GM12878 (cell line): ENCODE results near the gene PRSS2. TPM values are rescaled to one million over a fixed set of nuclear protein-coding genes. Genes with fewer than 3 reads are reported as not detected.

Source experiments
- ATAC-seq: fragments of 200-7000 bp; cut with Tn5 transposase; 3 replicates; pipeline ENCODE4 v1.9.1; 2020; ENCODE audit warnings: mild to moderate bottlenecking, moderate library complexity
- BruUV-seq: library from RNA; stranded (reverse); fragments of 400-500 nt; replicated peaks from 2 replicates; lab custom pipeline; 2021; lab: Mats Ljungman, UMichigan
- CTCF ChIA-PET: fragments of 300-600 bp; sonication (Branson Sonifier 250); formaldehyde crosslinking; extraction: SDS; loops from one replicate; lab custom pipeline; 2021; ENCODE audit warnings: inconsistent platforms; lab: Yijun Ruan, JAX
- POLR2A ChIA-PET: fragments of 350-600 bp; formaldehyde crosslinking; extraction: SDS; loops from one replicate; lab custom pipeline; 2021; ENCODE audit warnings: inconsistent platforms; lab: Charles Lee
- RAD21 ChIA-PET: fragments of 300-600 bp; sonication (Branson Sonifier 250); formaldehyde crosslinking; loops from one replicate; lab custom pipeline; 2023; ENCODE audit warnings: antibody characterized with exemption; ENCODE audit not compliant: unreplicated experiment; lab: Charles Lee
- SMC1A ChIA-PET: fragments of 300-600 bp; sonication (Branson Sonifier 250); formaldehyde crosslinking; loops from one replicate; lab custom pipeline; 2023; ENCODE audit not compliant: unreplicated experiment, uncharacterized antibody; lab: Charles Lee
- DNase-seq: peaks from one replicate; pipeline ENCODE4 v3.0.0-alpha.2; 2011; ENCODE audit warnings: low read depth, low spot score
- FAIRE-seq: peaks from 3 replicates; lab custom pipeline; 2011; peaks lifted over from hg19 to GRCh38; lab: Jason Lieb, UNC
- H2AFZ ChIP-seq: 2 replicates; pipeline ENCODE4 v1.6.0; 2011; ENCODE audit warnings: low read depth, low read length, control low read depth; ENCODE audit not compliant: control insufficient read depth
- H3K27ac ChIP-seq: 2 replicates; pipeline ENCODE4 v1.5.1; 2011; ENCODE audit warnings: control low read depth; ENCODE audit not compliant: control insufficient read depth, insufficient read depth
- H3K27me3 ChIP-seq, 2 experiments: replicated peaks in 1 of 2; 2 replicates each; pipeline versions ENCODE4 v1.6.0 to v1.6.1; 2011; ENCODE audit warnings: low read length in 1 of 2; ENCODE audit not compliant: control insufficient read depth in 2 of 2, insufficient read depth in 2 of 2
- H3K36me3 ChIP-seq, 2 experiments: 2 replicates each; pipeline ENCODE4 v1.5.1; 2011; ENCODE audit warnings: low read length in 1 of 2; ENCODE audit not compliant: control insufficient read depth in 2 of 2, insufficient read depth in 2 of 2
- H3K4me1 ChIP-seq: 2 replicates; pipeline ENCODE4 v1.6.1; 2011; ENCODE audit warnings: mild to moderate bottlenecking, low read length, moderate library complexity, mixed read lengths; ENCODE audit not compliant: control insufficient read depth, insufficient read depth
- H3K4me2 ChIP-seq: 2 replicates; pipeline ENCODE4 v1.6.0; 2011; ENCODE audit warnings: control low read depth; ENCODE audit not compliant: control insufficient read depth, insufficient read depth
- H3K4me3 ChIP-seq: fragments of 200-600 bp; sonication (generic); 2 replicates; pipeline ENCODE4 v1.5.1; 2016
- H3K79me2 ChIP-seq: 2 replicates; pipeline ENCODE4 v1.6.0; 2011; ENCODE audit warnings: low read length; ENCODE audit not compliant: control insufficient read depth, insufficient read depth
- H3K9ac ChIP-seq: 2 replicates; pipeline ENCODE4 v1.8.0; 2011; ENCODE audit warnings: low read length, control low read depth, mixed read lengths; ENCODE audit not compliant: control insufficient read depth, insufficient read depth
- H3K9me3 ChIP-seq: replicated peaks from 3 replicates; pipeline ENCODE4 v1.5.1; 2011; ENCODE audit warnings: mild to moderate bottlenecking, low read length; ENCODE audit not compliant: control insufficient read depth, insufficient read depth
- H4K20me1 ChIP-seq: 2 replicates; pipeline ENCODE4 v1.6.0; 2011; ENCODE audit not compliant: control insufficient read depth, insufficient read depth
- ATF7 ChIP-seq: fragments of 450-650 bp; IDR thresholded peaks from 2 replicates; pipeline ENCODE4 v1.6.1; 2016; ENCODE audit warnings: low read depth, mild to moderate bottlenecking
- BACH1 ChIP-seq: fragments of 450-650 bp; IDR thresholded peaks from 2 replicates; pipeline ENCODE4 v1.6.1; 2017; ENCODE audit warnings: mild to moderate bottlenecking, borderline replicate concordance
- BCL11A ChIP-seq: IDR thresholded peaks from 2 replicates; pipeline ENCODE4 v1.6.1; 2011; ENCODE audit warnings: low read depth, low read length
- CREB1 ChIP-seq: IDR thresholded peaks from 2 replicates; pipeline ENCODE4 v1.6.1; 2012; ENCODE audit warnings: low read depth, mild to moderate bottlenecking, inconsistent platforms
- HDAC2 ChIP-seq: fragments of 200-600 bp; sonication (generic); IDR thresholded peaks from 2 replicates; pipeline ENCODE4 v1.6.1; 2017
- HDGF ChIP-seq: fragments of 450-650 bp; IDR thresholded peaks from 2 replicates; pipeline ENCODE4 v1.6.1; 2016; ENCODE audit warnings: antibody characterized with exemption
- KDM1A ChIP-seq: fragments of 200-600 bp; sonication (generic); IDR thresholded peaks from 2 replicates; pipeline ENCODE4 v1.6.1; 2016; ENCODE audit warnings: borderline replicate concordance
- MXI1 ChIP-seq: fragments of 150-350 bp; IDR thresholded peaks from 2 replicates; pipeline ENCODE4 v1.6.1; 2011; ENCODE audit warnings: low read depth, mild to moderate bottlenecking, inconsistent platforms, low read length, improper control_type of control experiment
- NFIC ChIP-seq: IDR thresholded peaks from 2 replicates; pipeline ENCODE4 v1.6.1; 2012; ENCODE audit warnings: low read depth, mild to moderate bottlenecking, inconsistent platforms, low read length, moderate library complexity
- NR2F1 ChIP-seq: fragments of 450-650 bp; conservative IDR thresholded peaks from 2 replicates; pipeline ENCODE4 v1.6.1; 2017; ENCODE audit warnings: mild to moderate bottlenecking
- PAX5 ChIP-seq: IDR thresholded peaks from 2 replicates; pipeline ENCODE4 v1.6.1; 2011; ENCODE audit warnings: low read depth, low read length, borderline replicate concordance
- RAD51 ChIP-seq: fragments of 450-650 bp; IDR thresholded peaks from 2 replicates; pipeline ENCODE4 v1.6.1; 2016; ENCODE audit warnings: moderate library complexity, mild to moderate bottlenecking, inconsistent platforms
- TAF1 ChIP-seq: IDR thresholded peaks from 2 replicates; pipeline ENCODE4 v1.6.1; 2011; ENCODE audit warnings: mild to moderate bottlenecking, low read depth, low read length, borderline replicate concordance
- WRNIP1 ChIP-seq: IDR thresholded peaks from 2 replicates; pipeline ENCODE4 v1.6.1; 2011; ENCODE audit warnings: low read depth, low read length, improper control_type of control experiment, borderline replicate concordance
- ZNF217 ChIP-seq: fragments of 450-650 bp; IDR thresholded peaks from 2 replicates; pipeline ENCODE4 v1.6.1; 2017; ENCODE audit warnings: antibody characterized with exemption, mild to moderate bottlenecking
- ZNF384 ChIP-seq: IDR thresholded peaks from 2 replicates; pipeline ENCODE4 v1.6.1; 2012; ENCODE audit warnings: low read depth, mild to moderate bottlenecking, low read length, improper control_type of control experiment, borderline replicate concordance
- WGBS: methylation state at CpG from one replicate; pipeline ENCODE4 v1.1.6; 2016; ENCODE audit warnings: low lambda C conversion rate; ENCODE audit not compliant: insufficient replicate concordance, insufficient coverage; ENCODE audit errors: missing lambda C conversion rate; 5-methylcytosine and 5-hydroxymethylcytosine counted together
- in situ Hi-C: fragments of 300-500 bp; cut with MboI; formaldehyde crosslinking; loops from 9 replicates; pipeline ENCODE4 v1.14.3; 2018; ENCODE audit warnings: mixed read lengths
- intact Hi-C: fragments of 100-400 bp; cut with micrococcal nuclease; formaldehyde crosslinking; loops from one replicate; pipeline ENCODE4 v1.14.2; 2022; ENCODE audit not compliant: unreplicated experiment
- polyA plus RNA-seq, 11 experiments: library from polyadenylated mRNA; depleted of rRNA in 4 of 11; unstranded in 6 of 11; stranded (reverse) in 5 of 11; fragments of >200 nt; fragmentation: Nextera tagmentation in 4 of 11; fragmentation: Illumina TruSeq in 1 of 11; extraction: Ambion mirVana in 4 of 11; extraction: Trizol in 1 of 11; gene quantifications; 1 replicate in 1 of 11; 2 replicates in 10 of 11; pipeline versions ENCODE4 v1.2.1 to v1.2.3, GENCODE V29; 2011 to 2016; ENCODE audit warnings: inconsistent platforms in 2 of 11, missing spikeins in 2 of 11, low read depth in 1 of 11
- total RNA-seq, 4 experiments: library from RNA; depleted of rRNA in 3 of 4; stranded (reverse); fragments of >200 nt in 3 of 4; fragmentation: Illumina TruSeq in 1 of 4; extraction: Trizol in 1 of 4; gene quantifications; 2 replicates each; pipeline versions ENCODE4 v1.2.1 to v1.2.3, GENCODE V29; 2013 to 2021
- TF ChIP-seq, protein P1 (sequence below): fragments of 450-650 bp; formaldehyde crosslinking; IDR thresholded peaks from 2 replicates; pipeline ENCODE4 v1.5.0; 2022; ENCODE audit warnings: mild to moderate bottlenecking, missing genetic modification characterization
- TF ChIP-seq, protein P2 (sequence below): IDR thresholded peaks from 2 replicates; pipeline ENCODE4 v1.6.1; 2012; ENCODE audit warnings: low read length, inconsistent platforms
- TF ChIP-seq, protein P3 (sequence below), 3 experiments: IDR thresholded peaks in 2 of 3; conservative IDR thresholded peaks in 1 of 3; 2 replicates each; pipeline ENCODE4 v1.5.1; 2011; ENCODE audit warnings: low read depth in 3 of 3, low read length in 3 of 3, mild to moderate bottlenecking in 3 of 3, control low read depth in 2 of 3, moderate library complexity in 2 of 3, inconsistent platforms in 1 of 3, mixed read lengths in 1 of 3; ENCODE audit not compliant: control insufficient read depth in 2 of 3, insufficient read depth in 1 of 3; ENCODE audit errors: extremely low read depth in 1 of 3

PRSS2 gene
- total and polyA plus RNA-seq, 10 of the 15 experiments (the other 5 are each of a cell fraction or from before 2014, with no cell fraction given): 0.21 to 28.8 (median 0.41) TPM; not detected in 7

DNA sequence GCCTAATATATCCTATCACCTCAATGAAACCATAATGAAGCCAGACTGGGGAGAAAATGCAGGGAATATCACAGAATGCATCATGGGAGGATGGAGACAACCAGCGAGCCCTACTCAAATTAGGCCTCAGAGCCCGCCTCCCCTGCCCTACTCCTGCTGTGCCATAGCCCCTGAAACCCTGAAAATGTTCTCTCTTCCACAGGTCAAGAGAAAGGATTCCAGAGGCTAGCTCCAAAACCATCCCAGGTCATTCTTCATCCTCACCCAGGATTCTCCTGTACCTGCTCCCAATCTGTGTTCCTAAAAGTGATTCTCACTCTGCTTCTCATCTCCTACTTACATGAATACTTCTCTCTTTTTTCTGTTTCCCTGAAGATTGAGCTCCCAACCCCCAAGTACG is 31.5 kb downstream of the PRSS2 start:
- Histone ChIP-seq H3K27me3 (no peaks in the 10 kb centered on the region), H2AFZ (no peak overlapping the region), H3K27ac (no peak overlapping the region), H4K20me1 (no peaks in the 10 kb centered on the region), H3K9ac (no peak overlapping the region), H3K4me1 (peaks cover 25% of the 10 kb centered on the region), H3K4me2 (no peak overlapping the region), H3K4me3 (no peak overlapping the region), H3K36me3 (peaks cover 0 to 2% of the 10 kb centered on the region in 2 experiments; a peak in 2 of 4 replicates), H3K79me2 (peaks cover 6% of the 10 kb centered on the region), H3K9me3 (no peaks in the 10 kb centered on the region)
- in situ Hi-C loops: loop anchor here (10.0 kb wide), 1 partner anchor 1238 kb away; no protein-coding TSS in a partner anchor
- ATAC-seq: no peak
- no peak for FAIRE-seq
- BruUV-seq: no TSS peak
- intact Hi-C loops: no loop called here
- 97% methylated on average over 3 of the region's 3 CpGs for WGBS
- DNase-seq: no peak
- ChIA-PET SMC1A (interaction anchor here (1.1 kb wide), 1 partner anchor 11 kb away, joined by 4 read pairs; no protein-coding TSS in a partner anchor), POLR2A (interaction anchor here (15.3 kb wide), 1 partner anchor 10 kb away, joined by 325 read pairs; no protein-coding TSS in a partner anchor), CTCF (interaction anchor here (1.2 to 28.6 kb wide), 3 partner anchors 9 to 14 kb away, joined by 3 to 1055 read pairs (median 4); no protein-coding TSS in a partner anchor), RAD21 (interaction anchor here (1.0 kb wide), 2 partner anchors 10 to 20 kb away, joined by 3 to 4 read pairs; no protein-coding TSS in a partner anchor)
- TF ChIP-seq, protein P1, sequence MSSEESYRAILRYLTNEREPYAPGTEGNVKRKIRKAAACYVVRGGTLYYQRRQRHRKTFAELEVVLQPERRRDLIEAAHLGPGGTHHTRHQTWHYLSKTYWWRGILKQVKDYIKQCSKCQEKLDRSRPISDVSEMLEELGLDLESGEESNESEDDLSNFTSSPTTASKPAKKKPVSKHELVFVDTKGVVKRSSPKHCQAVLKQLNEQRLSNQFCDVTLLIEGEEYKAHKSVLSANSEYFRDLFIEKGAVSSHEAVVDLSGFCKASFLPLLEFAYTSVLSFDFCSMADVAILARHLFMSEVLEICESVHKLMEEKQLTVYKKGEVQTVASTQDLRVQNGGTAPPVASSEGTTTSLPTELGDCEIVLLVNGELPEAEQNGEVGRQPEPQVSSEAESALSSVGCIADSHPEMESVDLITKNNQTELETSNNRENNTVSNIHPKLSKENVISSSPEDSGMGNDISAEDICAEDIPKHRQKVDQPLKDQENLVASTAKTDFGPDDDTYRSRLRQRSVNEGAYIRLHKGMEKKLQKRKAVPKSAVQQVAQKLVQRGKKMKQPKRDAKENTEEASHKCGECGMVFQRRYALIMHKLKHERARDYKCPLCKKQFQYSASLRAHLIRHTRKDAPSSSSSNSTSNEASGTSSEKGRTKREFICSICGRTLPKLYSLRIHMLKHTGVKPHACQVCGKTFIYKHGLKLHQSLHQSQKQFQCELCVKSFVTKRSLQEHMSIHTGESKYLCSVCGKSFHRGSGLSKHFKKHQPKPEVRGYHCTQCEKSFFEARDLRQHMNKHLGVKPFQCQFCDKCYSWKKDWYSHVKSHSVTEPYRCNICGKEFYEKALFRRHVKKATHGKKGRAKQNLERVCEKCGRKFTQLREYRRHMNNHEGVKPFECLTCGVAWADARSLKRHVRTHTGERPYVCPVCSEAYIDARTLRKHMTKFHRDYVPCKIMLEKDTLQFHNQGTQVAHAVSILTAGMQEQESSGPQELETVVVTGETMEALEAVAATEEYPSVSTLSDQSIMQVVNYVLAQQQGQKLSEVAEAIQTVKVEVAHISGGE (CRISPR knock-in tag): no peak
- TF ChIP-seq NFIC (no peak), RAD51 (no peak), HDAC2 (no peak), MXI1 (no peak), WRNIP1 (no peak), ZNF384 (no peak), ATF7 (no peak), BCL11A (no peak), ZNF217 (no peak), KDM1A (no peak), HDGF (no peak), TAF1 (no peak), CREB1 (no peak), BACH1 (no peak), NR2F1 (no peak), PAX5 (no peak)
- TF ChIP-seq, protein P2, sequence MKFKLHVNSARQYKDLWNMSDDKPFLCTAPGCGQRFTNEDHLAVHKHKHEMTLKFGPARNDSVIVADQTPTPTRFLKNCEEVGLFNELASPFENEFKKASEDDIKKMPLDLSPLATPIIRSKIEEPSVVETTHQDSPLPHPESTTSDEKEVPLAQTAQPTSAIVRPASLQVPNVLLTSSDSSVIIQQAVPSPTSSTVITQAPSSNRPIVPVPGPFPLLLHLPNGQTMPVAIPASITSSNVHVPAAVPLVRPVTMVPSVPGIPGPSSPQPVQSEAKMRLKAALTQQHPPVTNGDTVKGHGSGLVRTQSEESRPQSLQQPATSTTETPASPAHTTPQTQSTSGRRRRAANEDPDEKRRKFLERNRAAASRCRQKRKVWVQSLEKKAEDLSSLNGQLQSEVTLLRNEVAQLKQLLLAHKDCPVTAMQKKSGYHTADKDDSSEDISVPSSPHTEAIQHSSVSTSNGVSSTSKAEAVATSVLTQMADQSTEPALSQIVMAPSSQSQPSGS: no peak
- TF ChIP-seq, protein P3, sequence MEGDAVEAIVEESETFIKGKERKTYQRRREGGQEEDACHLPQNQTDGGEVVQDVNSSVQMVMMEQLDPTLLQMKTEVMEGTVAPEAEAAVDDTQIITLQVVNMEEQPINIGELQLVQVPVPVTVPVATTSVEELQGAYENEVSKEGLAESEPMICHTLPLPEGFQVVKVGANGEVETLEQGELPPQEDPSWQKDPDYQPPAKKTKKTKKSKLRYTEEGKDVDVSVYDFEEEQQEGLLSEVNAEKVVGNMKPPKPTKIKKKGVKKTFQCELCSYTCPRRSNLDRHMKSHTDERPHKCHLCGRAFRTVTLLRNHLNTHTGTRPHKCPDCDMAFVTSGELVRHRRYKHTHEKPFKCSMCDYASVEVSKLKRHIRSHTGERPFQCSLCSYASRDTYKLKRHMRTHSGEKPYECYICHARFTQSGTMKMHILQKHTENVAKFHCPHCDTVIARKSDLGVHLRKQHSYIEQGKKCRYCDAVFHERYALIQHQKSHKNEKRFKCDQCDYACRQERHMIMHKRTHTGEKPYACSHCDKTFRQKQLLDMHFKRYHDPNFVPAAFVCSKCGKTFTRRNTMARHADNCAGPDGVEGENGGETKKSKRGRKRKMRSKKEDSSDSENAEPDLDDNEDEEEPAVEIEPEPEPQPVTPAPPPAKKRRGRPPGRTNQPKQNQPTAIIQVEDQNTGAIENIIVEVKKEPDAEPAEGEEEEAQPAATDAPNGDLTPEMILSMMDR (IDR thresholded peaks at IDR 0.05 in 2 of 3, conservative IDR thresholded peaks at IDR 0.05 in 1 of 3; ENCODE audit: control insufficient read depth in 2 of 3, extremely low read depth in 1 of 3, insufficient read depth in 1 of 3, low read depth in 3 of 3, low read length in 3 of 3): no peak
